ENCODE results near the gene AKR1C3.

Gene AKR1C3

DNA sequence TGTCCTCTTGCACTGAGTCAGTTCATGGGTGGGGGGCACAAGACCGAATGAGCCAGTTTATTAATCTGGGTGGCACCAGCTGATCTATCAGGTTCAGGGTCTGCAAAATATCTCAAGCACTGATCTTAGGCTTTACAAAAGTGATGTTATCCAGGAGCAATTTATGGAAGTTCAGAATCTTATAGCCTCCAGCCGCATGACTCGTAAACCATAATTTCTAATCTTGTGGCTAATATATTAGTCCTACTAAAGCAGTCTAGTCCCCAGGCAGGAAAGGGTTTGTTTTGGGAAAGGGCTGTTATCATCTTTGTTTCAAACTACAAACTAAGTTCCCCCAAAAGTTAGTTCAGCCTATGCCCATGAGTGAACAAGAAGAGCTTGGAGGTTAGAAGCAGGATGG, 56.9 kb downstream of the AKR1C3 start:
- Mint-ChIP-seq H3K36me3 (ENCODE audit: insufficient read depth) (no peaks in the 10 kb centered on the region), H3K4me1 (no peaks in the 10 kb centered on the region), H3K27me3 (no peaks in the 10 kb centered on the region), H3K4me3 (no peak overlapping the region), H3K27ac (ENCODE audit: low read depth) (no peak overlapping the region), H3K9me3 (peaks cover 6% of the 10 kb centered on the region)
- no peak for ATAC-seq (replicated peaks; ENCODE audit: extremely low read depth, poor library complexity, severe bottlenecking)
- no peak for DNase-seq (ENCODE audit: low spot score in 2 of 2)

DNA sequence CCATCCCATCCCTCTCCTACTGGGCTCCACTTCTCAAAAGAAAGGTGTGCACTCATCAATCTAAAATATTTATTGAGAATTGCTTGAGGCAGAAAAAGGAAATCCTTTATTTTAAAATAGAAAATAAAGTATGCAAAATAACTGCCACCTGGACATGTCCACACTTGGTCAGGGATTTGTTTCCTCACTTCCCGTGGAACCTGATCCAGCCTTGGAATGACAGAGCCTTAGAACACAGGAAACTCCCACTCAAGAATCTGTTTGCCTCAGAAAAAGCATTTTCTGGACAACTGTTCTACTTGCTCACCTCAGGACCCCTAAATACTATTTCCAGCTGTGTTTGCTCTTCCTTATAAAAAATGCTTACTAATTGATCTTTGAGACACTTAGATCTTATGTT, 61.7 kb downstream of the AKR1C3 start:
- no peak for ATAC-seq (replicated peaks; ENCODE audit: extremely low read depth, poor library complexity, severe bottlenecking)
- peaks cover 6% of the 10 kb centered on the region for H3K9me3 Mint-ChIP-seq
- DNase-seq (ENCODE audit: low spot score in 2 of 2) = no peak
- H3K36me3 Mint-ChIP-seq (ENCODE audit: insufficient read depth) = no peaks in the 10 kb centered on the region
- no peak overlapping the region for H3K27ac Mint-ChIP-seq (ENCODE audit: low read depth)
- no peak overlapping the region for H3K4me3 Mint-ChIP-seq
- peaks cover 9% of the 10 kb centered on the region for H3K27me3 Mint-ChIP-seq
- no peaks in the 10 kb centered on the region for H3K4me1 Mint-ChIP-seq

Data from central memory CD8-positive, alpha-beta T cell (primary cell).